Renal pelvis (tissue), 12 donors: ENCODE results near the gene GJD2. TPM values are rescaled to one million over a fixed set of nuclear protein-coding genes. Genes with fewer than 3 reads are reported as not detected.

ENCODE experiments used
- DNase-seq: peaks from one replicate; pipeline ENCODE4 v3.0.0-alpha.2; 2013
- long read RNA-seq, 16 experiments: transcript quantifications; one replicate each; lab custom pipeline, GENCODE V29; 2026
- polyA plus RNA-seq, 3 donors: library from polyadenylated mRNA; unstranded; fragments of 120-200 nt; gene quantifications; one replicate each; pipeline ENCODE4 v1.2.1, GENCODE V29; 2013; ENCODE audit not compliant: insufficient read length in 3 of 3

GJD2 gene
- polyA plus RNA-seq = not detected
- long read RNA-seq, donor 1 = 0 reads
- long read RNA-seq, donor 2 = 0 reads
- long read RNA-seq, donor 3 = 0 reads
- long read RNA-seq, donor 4 = 0 reads
- long read RNA-seq, donor 5 = 0 reads
- long read RNA-seq, donor 6 = 0 reads
- long read RNA-seq, donor 7 = 0 reads
- long read RNA-seq, donor 8 = 0 reads
- long read RNA-seq, donor 9 = 0 reads
- long read RNA-seq, donor 10 = 0 reads
- long read RNA-seq, donor 11 = 0 reads
- long read RNA-seq, donor 12 = 0 reads
- long read RNA-seq, donor 13 = 0 reads
- long read RNA-seq, donor 14 = 0 reads
- long read RNA-seq, donor 15 = 0 reads
- long read RNA-seq, donor 16 = 0 reads

DNA sequence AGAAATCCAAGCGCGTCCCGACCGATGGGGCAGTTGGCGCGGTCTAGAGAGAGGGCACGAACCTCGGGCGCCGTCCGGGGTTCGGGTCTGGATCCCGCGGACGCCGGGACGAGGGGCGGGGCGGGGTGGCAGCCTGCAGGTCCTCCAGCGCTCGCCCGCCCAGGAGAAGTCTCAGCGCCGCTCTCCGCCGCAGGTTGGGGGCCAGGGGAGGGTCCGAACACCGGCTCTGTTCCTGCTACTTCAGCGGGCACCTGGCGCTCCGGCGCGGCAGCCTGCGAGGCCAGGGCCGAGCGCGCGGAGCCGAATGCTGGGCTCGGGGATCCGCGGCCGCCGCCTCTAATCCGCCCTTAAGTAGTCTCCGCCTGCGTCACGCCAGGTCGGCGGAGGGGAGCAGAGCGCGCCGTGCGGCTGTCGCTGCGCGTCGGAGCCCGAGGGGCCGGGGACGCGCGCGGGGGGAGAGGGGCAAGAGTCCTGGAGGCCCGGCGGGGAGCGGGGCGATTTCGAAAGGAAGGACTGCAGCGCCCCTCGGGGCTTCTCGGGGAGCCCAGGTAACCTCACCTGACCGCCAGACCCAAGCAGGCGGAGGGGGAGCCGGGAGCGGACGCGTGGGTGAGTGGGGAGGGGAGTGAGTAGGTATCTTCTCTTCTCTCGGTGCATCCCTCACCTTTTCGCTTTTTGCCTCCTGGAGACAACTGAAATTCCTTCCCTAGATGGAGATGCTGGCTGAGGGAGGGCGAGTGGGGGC, at the start of gene GJD2:
Gene GJD2, minus strand, starts transcription at position 325 of the 745 bp plus-strand sequence. CDS start 510 bp downstream, outside the sequence.
- peak; percentile 16 for DNase-seq

DNA sequence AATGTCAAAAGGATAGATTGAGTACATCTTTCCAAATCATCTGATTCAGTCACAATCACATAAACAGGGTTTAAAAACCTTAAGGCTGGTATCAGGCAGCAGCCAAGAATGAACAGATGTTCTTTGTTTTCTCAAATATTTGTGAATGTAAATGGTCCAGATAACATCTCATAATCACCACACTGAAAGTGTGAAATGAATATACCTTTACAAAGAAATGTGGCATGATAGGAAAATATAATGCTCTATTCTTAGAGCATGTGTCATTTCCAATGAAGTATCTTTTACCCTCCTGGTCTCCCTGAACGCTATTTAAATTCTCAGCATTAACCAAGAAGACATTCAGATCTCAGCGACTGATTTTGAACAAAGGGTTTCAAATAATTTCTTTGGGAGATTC, 49.3 kb upstream of the GJD2 start:
- no peak for DNase-seq

DNA sequence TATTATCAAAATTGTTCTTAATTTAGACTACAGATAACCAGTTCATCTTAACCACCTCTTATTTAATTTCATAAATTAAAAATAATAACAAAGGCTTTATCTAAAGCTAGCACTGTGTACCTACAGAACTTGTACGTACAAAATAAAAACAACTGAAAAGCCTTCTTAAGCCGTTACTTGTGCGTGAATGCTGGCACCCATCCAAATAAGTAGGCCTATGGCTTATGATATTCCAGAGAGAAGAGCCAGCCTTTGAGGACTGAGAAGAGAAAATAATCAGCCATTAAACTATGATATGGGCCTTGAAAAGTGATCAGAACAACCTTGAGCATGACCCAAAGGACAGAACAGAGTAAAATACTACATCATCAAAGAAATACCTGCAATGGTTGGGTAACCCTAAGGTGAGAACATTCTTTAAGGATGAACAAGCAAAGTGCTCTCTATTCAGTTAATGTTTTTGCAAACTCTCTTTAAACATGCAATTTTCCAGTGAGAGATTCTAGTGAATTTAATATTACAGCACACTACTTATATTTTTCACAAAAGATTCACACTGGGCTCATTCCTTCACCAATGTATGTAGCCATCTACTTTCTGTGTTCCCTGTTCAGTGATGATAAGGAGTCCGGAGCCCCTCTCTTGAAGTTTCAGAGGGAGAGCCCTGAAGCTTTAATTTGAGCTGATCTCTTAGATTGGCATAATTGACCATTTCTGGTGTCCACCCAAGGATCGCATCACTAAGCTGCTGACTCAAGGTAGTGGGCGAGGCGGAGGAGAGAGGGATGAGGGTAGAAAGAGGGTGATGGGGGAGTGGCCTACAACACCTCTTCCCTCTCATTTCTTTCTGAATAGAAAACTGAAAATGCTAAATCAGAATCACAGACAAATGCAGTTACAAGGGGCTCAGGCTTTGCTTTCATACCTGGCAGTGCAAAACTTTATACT, 48.3 kb upstream of the GJD2 start:
- DNase-seq = no peak

DNA sequence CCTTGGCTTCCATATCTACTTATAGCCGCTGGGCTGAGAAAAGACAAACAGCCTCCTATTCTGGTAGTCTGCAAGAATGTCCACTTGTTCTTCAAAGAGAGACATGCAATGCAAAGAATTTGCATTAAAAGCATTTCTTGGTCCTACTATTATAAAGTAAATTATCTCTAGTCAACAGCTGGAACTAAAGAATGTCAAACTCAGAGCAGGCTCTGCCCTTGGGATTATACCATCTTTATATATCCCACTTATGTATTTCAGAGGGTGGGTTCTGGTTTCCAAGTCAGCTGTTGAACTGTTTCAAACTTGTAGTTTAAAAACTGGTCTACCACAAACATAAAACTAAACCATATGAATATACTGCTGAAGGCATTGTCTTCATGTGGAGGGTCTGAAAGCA, 47.6 kb upstream of the GJD2 start:
- no peak for DNase-seq

DNA sequence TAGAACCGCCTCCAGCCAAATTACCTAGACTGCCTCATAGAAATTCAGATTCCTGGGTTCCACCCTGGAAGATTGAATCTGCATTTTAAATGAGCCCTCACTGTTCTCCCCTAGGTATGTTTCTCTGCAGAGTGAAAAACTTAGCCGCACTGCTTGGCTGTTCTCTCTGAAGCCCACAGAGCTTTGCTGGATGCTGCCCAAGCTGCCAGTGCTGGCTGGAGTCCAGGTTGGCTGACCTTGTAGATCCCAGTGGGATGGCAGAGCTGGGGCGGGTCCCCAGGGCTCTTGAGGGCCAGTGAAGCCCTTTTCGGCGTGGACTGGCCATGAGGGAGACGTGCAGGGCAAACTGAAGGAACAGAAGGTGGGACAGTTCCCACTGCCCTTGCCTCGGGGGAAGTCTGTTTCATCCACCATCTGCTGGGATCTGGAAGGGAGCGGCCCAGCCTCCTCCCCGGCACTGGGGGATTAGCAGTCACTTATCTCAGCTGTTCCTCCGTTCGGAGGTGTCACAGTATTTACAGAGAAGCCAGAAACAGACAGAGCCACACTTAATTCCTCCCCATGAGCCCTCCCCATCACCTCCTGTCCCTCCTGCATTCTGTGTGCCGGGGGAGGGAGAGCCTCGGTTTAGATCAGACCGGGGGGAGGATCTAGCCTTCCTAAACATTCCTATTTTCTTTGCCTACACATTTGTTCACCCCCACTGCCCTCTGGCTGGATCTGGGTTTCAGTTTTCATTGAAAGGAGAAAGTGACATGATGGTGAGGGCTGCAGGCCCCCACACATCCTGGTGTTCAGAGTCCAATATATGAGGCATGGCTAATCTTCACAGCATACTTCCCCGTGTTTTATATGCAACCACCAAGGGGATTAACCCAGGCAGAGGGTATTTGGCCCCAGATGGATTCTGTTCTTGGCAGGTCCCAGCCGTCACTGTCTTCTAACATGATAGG, 44.6 kb upstream of the GJD2 start:
- peak; percentile 63 for DNase-seq

DNA sequence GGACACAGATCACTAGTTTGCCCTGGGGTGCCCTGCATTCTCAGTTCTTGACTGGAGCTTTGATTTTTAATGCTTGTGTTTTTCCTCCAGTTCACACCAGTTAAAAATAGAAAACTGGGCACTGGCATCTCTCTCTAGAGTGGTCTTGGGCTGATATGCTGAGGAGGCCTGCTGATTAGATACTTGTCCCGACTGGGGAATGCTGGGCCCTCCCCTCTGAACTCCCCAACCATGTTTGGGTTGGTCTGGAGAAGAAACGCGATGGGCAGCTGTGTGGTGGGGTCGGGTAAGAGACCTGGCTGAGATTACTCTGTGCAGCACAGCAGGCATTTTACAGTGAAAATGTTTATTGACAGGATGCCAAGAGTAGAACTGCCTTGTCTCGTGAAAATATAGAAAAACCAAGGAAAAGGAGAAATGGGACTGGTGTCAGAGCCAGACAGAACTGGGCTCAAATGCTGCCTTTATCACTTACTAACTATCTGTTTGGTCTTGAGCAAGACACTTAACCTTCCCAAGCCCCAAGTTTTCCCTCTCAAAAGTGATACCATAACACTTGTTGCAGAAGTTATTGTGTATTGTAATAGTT, 42.1 kb upstream of the GJD2 start:
- no peak for DNase-seq

DNA sequence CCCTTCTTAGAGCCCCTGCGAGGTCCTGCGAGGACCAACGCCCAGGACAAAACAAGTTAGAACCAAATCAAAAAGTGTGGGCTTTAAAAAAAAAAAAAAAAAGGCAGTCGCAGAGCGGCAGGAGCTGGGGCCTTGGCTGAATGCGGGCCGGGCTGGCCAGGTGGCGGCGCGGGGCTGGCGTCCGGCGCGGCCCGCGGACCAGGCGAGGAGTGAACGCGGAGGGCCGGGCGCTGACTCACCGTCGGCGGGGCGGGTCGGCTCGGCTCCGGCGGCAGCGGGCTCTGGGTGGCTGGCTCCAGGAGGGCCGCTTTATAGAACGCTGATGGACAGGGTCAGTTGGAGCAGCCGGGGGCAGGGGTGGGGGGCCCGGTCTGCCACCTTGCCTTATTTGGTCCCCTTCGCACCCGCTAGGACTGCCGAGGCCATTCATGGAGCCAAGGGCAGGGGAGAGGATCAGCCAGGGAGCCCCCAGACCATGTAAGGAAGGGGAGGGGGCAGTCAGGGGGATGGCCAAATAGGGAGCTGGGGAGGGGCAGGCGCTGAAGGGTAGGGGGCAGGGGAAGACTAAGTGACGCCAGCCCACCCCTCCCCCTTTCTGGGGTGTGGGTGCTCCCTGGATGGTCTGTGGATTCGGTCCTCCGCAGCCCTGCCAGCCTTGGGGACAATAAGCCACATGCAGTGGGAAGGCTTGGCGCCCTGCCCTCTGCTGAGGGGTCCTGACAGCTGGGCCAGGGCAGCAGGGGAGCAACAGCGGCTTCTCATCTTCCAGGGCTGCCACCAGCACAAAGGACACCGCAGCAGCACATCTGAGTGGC, 40.7 kb upstream of the GJD2 start, which contains the start of gene ACTC1:
Gene ACTC1, minus strand, starts transcription at position 283 of the 815 bp plus-strand sequence. CDS start 741 bp downstream, outside the sequence.
- DNase-seq = no peak

DNA sequence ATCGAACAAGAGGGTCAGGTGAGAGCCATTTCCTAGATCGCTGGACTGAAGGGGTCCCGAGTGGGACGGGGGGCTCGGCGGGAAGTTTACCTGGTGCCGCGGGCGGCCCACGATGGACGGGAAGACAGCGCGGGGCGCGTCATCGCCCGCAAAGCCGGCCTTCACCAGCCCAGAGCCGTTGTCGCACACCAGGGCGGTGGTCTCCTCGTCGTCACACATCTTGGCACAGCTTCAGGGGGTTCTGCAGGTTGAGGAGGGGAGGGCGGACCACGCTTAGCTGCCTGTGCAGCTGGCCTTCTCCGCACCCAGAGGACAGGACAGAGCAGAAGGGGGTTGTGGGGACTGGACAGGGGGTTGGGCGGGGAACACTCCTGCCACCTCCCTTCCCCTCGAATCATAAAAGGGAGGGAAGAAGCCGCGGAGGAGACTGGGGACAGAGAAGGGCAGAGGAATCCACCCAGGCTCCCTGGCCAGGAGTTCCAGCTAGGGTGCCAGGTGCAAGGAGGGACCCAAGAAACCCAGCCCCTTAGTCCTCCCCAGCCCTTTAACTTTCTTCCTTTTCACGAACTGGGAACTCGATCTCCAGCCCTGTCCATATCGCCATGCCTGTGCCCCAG, 39.9 kb upstream of the GJD2 start:
- no peak for DNase-seq

DNA sequence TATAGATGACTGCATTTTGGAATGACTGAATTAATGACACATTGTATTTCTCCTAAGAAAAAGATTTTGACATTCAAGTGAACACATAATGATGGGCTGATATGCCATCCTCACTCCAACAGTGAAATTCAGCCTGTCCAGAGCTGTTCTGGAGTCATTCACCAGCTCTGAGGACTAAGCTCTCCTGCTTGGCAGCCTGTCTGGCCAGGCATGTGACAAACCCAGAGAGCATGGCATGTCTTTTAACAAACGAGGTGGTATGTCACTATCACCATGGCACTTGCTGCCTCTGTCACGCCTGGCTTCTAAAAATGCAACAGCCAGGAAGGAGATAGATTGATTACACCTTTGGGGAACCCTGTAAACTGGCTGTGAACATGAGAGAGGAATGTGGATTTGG, 39.1 kb upstream of the GJD2 start:
- no peak for DNase-seq

DNA sequence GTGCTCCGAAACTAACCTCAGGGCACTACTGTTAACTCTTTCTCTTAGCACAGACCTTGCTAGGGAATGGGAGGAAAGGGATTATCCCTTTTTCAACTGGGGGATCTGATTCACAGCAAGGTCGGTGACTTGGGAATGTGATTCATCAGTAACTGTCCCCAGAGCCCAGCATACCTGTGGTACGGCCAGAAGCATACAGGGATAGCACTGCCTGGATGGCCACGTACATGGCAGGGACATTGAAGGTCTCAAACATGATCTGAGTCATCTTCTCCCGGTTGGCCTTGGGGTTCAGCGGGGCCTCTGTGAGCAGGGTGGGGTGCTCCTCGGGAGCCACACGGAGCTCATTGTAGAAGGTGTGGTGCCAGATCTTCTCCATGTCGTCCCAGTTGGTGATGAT, 38.3 kb upstream of the GJD2 start:
- no peak for DNase-seq

DNA sequence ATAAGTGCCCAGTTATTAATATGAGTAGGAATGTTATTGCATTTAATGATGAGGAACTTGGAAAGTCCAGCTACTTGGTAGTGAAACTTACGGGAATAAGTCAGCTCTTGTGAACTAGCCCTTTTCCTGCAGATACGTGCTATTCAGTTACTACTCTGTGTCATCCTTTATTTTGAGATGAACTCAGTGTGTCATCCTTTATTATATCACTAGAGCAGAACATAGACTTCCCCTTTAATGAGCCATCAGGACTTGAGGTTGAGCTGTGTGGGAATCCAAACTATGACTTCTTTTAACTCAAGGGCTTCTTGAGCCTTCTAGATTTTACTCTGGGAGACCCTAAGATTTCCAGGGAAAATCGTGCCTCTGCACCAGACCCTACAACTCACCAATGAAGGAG, 36.9 kb upstream of the GJD2 start:
- DNase-seq = no peak

DNA sequence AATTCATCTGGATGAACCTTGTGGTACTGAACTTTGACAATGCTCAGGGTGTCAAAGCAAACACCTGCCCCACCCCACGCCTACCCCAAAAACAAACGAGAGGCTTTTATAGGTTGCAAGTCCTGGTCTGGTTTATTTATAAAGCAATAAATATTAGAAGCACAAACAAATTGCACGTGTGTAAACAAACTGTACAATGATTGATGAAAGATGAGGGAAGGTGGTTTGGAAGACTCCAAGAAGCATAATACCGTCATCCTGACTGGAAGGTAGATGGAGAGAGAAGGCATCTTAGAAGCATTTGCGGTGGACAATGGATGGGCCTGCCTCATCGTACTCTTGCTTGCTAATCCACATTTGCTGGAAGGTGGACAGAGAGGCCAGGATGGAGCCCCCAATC, 35.3 kb upstream of the GJD2 start:
- no peak for DNase-seq

DNA sequence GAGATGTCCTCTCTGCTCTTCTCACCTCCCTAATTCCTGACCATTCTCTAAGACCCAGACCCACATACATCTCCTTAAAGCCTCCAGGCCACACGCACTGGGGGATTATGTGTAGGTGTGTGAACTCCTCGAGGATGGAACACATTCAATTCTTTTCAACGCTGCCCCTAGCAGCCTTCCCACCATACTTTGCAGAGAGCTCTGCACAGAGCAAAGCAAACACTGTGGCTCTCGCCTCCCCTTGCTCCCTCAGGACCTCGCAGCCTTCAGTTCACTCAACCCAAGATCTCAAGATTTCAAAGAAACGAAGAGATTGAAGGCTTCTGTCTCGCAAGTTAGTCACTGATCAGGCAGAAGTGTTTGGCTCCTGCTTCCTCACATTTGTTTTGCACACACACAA, 34.5 kb upstream of the GJD2 start:
- DNase-seq = no peak

DNA sequence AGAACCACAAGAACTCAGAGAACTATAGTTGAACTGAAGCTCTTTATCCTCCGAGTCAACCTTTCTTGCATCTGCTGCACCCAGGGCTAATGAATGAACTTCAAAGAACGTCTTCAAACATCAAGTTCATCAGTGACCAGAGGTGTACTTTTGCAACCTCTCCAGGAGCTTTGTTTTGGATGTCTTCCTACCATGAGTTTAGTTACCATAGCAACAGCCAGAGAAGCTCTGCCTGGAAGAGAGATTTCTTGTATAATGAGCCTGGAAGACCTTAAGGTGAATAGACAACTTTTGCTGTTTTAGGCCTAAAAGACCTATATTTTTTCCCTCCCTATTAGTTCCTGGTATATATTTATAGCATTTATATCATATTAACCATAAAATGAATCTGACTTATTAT, 31.4 kb upstream of the GJD2 start:
- no peak for DNase-seq

DNA sequence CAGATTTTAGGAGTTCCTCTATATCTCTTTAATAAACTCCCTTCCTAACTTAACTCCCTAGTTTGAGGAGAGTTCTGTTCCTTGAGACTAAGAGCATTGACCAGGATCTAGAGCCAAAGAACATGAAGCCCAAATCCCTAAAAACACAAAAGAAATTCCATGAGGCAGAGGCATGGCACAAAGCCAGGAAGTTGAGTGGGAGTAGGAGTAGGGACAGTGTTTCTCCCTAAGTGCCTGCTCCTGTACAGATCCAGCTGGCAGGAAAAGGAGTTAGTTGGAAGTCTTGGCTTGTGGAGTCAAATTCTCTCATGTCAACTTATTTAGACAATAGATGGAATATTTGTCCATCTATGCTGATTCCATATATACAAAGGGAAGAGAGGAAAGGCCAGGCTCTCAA, 29.2 kb upstream of the GJD2 start:
- DNase-seq = no peak

DNA sequence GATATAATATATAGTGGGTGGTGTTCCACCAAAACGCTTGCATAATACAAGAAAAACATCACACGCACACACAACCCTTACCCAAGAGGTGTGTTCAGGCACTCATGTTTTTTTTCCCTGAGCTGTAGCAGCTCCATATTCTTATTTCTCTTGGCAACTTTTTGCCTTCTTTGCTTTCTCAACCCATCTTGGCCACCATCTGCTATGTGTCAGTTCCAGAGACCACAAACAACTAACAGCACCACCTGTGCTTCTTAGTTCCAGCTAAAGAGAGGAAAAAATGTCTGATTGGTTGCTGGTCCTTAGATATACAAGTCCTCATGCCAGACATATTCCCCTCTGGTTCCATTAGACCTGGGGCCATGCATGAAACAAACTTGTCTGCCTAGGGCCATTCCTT, 28.6 kb upstream of the GJD2 start:
- DNase-seq = no peak

DNA sequence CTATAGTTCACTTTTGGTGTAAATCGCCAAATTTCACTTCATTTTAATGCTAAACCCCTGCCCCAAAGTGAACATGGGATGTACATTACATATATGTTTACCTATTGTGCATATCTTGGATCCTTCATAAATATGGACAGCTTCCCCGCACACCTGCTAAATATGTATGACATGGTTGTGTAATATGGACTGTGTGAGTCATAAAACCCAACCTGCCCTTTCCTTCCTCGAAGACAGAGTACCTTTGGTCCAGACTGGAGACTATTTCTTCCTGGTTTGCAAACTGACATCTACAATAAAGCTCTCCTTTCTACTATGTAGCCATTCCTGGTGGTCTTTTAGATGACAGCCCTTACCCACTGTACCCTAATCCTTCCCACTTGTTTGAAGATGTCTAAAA, 28.1 kb upstream of the GJD2 start:
- no peak for DNase-seq

DNA sequence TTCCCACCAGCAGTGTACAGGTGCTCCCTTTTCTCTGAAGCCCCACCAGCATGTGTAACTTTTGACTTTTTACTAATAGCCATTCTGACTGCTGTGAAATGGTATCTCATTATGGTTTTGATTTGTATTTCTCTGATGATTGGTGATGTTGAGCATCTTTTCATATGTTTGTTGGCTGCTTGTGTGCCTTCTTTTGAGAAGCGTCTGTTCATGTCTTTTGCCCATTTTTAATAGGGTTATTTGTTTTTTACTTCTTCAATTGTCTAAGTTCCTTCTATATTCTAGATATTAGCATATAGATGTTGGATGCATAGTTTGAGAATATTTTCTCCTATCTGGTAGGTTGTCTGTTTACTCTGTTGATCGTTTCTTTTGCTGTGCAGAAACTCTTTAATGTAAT, 25.9 kb upstream of the GJD2 start:
- DNase-seq = no peak

DNA sequence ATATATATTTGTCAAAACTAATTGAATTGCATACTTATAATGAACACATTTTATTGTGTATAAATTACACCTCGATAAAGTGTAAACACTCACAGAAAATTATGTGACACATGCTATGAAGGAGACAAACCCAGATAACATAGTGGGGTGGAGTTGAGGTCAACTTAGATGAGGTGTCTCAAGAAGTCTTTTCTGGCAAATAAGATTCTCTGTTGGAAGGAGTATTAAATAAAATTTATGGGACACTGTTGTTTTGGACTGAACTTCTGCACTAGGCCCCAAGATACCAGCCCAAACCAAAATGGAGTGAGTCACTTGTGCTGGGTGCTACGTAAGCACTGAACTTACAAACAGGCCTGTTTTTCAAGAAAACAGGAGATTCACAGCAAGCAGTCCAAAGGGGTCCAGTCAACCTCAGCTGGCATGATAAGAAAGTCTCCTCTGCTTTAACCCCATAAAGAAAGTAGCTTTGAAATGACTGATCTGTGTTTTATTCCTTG, 21.9 kb upstream of the GJD2 start:
- no peak for DNase-seq
